Nephron (organoid): Measurements from ENCODE around the gene CASTOR1.

Experiments
- H3K27ac Mint-ChIP-seq, 3 experiments: 2 replicates each; pipeline ENCODE4 v1.8.0; 2020; ENCODE audit warnings: mixed read lengths in 3 of 3, mild to moderate bottlenecking in 2 of 3, moderate library complexity in 1 of 3
- H3K27me3 Mint-ChIP-seq: 2 replicates; pipeline ENCODE4 v1.8.0; 2021; ENCODE audit warnings: low read depth, mild to moderate bottlenecking, moderate library complexity, mixed read lengths
- H3K36me3 Mint-ChIP-seq: 2 replicates; pipeline ENCODE4 v1.8.0; 2020; ENCODE audit warnings: low read depth, mixed read lengths
- H3K4me1 Mint-ChIP-seq: 2 replicates; pipeline ENCODE4 v1.8.0; 2020; ENCODE audit warnings: mixed read lengths
- H3K4me3 Mint-ChIP-seq, 3 experiments: 2 replicates each; pipeline ENCODE4 v1.8.0; 2020; ENCODE audit warnings: mild to moderate bottlenecking in 3 of 3, mixed read lengths in 3 of 3, moderate library complexity in 2 of 3
- H3K9me3 Mint-ChIP-seq: 2 replicates; pipeline ENCODE4 v1.8.0; 2020; ENCODE audit warnings: mixed read lengths
- TF ChIP-seq, protein P1 (sequence below), 3 experiments: fragments of 200-600 bp; sonication (generic); IDR thresholded peaks; one replicate each; pipeline ENCODE4 v1.5.0; 2021; ENCODE audit warnings: antibody characterized with exemption in 3 of 3; ENCODE audit not compliant: unreplicated experiment in 3 of 3

CASTOR1 gene

DNA sequence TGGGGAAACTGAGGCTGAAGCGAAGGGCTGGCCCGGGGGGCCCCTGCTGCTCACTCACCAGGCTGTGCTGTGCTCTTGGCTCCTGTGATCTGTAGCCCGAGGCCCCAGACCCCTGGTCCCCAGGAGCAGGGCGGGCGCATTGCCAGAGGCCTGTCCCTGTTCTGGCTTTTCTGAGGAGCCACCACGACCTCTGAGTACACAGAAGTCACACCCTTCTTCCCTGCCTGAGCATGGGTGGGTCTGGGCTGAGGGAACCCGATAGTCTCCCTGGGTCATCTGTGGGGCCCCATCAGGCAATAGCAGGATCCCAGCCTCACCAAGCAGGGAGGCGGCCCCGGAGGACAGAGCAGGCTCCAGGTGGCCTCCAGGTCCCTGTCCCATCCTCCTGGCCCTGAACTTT, 5.1 kb downstream of the CASTOR1 start:
- no peaks in the 10 kb centered on the region for H3K36me3 Mint-ChIP-seq
- TF ChIP-seq, protein P1, sequence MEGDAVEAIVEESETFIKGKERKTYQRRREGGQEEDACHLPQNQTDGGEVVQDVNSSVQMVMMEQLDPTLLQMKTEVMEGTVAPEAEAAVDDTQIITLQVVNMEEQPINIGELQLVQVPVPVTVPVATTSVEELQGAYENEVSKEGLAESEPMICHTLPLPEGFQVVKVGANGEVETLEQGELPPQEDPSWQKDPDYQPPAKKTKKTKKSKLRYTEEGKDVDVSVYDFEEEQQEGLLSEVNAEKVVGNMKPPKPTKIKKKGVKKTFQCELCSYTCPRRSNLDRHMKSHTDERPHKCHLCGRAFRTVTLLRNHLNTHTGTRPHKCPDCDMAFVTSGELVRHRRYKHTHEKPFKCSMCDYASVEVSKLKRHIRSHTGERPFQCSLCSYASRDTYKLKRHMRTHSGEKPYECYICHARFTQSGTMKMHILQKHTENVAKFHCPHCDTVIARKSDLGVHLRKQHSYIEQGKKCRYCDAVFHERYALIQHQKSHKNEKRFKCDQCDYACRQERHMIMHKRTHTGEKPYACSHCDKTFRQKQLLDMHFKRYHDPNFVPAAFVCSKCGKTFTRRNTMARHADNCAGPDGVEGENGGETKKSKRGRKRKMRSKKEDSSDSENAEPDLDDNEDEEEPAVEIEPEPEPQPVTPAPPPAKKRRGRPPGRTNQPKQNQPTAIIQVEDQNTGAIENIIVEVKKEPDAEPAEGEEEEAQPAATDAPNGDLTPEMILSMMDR (IDR thresholded peaks at IDR 0.05; ENCODE audit: unreplicated experiment in 3 of 3): no peak
- no peak overlapping the region for H3K27ac Mint-ChIP-seq
- peaks cover 8% of the 10 kb centered on the region for H3K4me1 Mint-ChIP-seq
- no peaks in the 10 kb centered on the region for H3K9me3 Mint-ChIP-seq
- no peak overlapping the region for H3K4me3 Mint-ChIP-seq
- H3K27me3 Mint-ChIP-seq: no peaks in the 10 kb centered on the region

DNA sequence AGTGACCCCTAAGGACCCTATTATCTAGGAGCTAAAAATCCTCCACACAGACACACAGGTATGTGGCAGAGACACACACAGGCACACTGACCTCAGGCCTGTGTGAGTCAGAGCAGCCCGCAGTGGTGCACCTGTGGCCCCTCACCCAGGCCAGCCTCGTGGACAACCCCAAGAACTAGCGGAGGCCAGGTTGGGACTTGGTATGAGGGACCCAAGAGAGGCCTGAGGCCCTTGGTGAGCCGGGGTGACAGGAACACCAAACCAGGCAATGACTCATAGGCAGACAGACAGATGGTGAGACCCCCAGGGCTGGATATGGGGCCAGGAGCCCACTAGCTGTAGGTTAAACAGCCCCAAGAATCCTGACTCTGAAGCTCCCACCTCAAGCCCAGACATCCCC, 6.0 kb downstream of the CASTOR1 start:
- Mint-ChIP-seq H3K4me3 (no peak overlapping the region), H3K9me3 (no peaks in the 10 kb centered on the region), H3K27me3 (no peaks in the 10 kb centered on the region), H3K36me3 (no peaks in the 10 kb centered on the region), H3K4me1 (peaks cover 10% of the 10 kb centered on the region), H3K27ac (no peak overlapping the region)
- TF ChIP-seq, protein P1 (IDR thresholded peaks at IDR 0.05; ENCODE audit: unreplicated experiment in 3 of 3): no peak

DNA sequence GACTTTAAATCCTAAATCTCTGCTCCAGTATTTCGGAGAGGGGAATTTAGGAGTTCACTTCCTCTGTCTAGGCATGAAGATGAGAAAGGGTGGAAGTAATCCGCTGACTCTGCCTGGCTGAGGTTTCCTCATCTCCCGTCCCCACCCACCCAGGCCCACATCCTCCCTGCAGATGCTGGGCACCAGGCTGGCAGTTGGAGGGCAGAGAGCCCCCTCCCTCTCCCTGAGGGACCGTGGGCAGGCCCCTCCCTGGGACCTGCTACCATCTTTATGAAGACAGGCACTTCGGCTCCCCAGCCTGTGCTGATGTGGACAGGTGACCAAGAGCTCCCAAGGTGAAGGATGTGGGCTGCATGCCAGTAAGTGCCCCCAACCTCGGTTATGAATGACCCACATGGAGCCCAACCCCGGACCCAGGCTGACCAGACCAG, 6.7 kb downstream of the CASTOR1 start:
- no peak overlapping the region for H3K27ac Mint-ChIP-seq
- no peak overlapping the region for H3K4me3 Mint-ChIP-seq
- no peaks in the 10 kb centered on the region for H3K36me3 Mint-ChIP-seq
- no peaks in the 10 kb centered on the region for H3K9me3 Mint-ChIP-seq
- TF ChIP-seq, protein P1 (IDR thresholded peaks at IDR 0.05; ENCODE audit: unreplicated experiment in 3 of 3): no peak
- no peaks in the 10 kb centered on the region for H3K27me3 Mint-ChIP-seq
- peaks cover 10% of the 10 kb centered on the region for H3K4me1 Mint-ChIP-seq

DNA sequence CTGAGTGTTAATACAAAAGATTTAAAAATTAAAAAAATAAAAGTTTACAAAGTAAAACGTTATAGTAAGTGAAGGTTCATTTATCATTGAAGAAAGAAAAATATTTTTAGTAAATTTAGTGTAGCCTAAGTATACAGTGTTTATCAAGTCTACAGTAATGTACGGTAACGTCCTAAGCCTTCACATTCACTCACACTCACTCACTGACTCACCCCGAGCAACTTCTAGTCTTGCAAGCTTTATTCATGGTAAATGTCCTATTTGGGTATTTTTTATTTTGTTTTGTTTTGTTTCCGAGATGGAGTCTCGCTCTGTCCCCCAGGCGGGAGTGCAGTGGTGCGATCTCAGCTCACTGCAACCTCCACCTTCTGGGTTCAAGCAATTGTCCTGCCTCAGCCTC, 8.8 kb downstream of the CASTOR1 start:
- no peak overlapping the region for H3K27ac Mint-ChIP-seq
- H3K4me1 Mint-ChIP-seq: peaks cover 16% of the 10 kb centered on the region
- H3K9me3 Mint-ChIP-seq: no peaks in the 10 kb centered on the region
- H3K4me3 Mint-ChIP-seq: no peak overlapping the region
- peaks cover 4% of the 10 kb centered on the region for H3K27me3 Mint-ChIP-seq
- TF ChIP-seq, protein P1 (IDR thresholded peaks at IDR 0.05; ENCODE audit: unreplicated experiment in 3 of 3): no peak
- no peaks in the 10 kb centered on the region for H3K36me3 Mint-ChIP-seq

DNA sequence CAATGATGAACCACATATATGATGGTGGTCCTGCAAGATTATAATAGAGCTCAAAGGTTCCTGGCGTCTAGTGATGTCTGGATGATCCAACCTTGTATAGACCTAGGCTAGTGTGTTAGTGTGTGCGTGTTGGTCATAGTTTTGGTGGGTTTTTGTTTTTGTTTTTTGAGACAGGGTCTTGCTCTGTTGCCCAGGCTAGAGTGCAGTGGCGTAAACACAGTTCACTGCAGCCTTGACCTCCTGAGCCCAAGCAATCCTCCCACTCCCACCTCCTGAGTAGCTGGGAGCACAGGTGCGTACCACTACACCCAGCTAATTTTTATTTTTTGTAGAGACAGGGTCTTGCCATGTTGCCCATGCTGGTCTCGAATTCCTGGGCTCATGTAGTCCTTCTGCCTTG, 9.4 kb downstream of the CASTOR1 start:
- H3K27me3 Mint-ChIP-seq: peaks cover 4% of the 10 kb centered on the region
- TF ChIP-seq, protein P1 (IDR thresholded peaks at IDR 0.05; ENCODE audit: unreplicated experiment in 3 of 3): no peak
- H3K27ac Mint-ChIP-seq: peak overlapping the region in 1 of 3 experiments; percentile 60
- no peaks in the 10 kb centered on the region for H3K9me3 Mint-ChIP-seq
- no peak overlapping the region for H3K4me3 Mint-ChIP-seq
- H3K36me3 Mint-ChIP-seq: no peaks in the 10 kb centered on the region
- H3K4me1 Mint-ChIP-seq: peaks cover 16% of the 10 kb centered on the region

DNA sequence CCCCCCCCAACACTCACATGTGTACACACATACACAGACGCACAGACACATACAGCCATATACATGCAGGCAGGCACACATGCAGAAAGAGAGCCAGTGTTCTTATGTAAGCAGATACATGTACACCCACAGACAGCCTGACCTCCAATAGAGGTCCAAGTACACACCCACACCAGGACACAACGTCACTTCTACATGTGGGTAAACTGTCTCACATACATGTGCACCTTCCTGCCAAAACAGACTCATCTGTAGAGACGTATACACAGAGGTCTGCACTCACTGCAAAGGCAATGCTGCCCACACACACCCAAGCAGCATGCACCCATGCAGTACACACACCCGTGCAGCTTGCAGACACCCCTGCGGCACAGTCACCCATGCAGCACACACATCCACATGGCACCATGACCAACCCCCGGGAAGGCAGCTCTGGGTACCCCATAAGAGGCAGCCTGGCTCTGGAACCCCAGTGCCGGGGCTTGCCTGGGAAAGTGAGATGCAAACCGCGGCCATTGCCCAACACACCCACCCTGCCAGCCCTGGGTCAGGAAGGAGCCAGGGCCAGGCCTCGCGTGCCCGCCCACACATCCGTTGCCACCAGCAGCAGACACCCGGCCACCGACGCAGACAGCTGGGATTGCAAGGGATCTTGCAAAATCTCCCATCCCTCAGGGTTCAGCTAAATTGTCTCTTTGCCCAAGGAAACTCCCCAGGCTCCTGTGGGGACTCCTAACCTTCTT, 10.1 kb downstream of the CASTOR1 start:
- H3K36me3 Mint-ChIP-seq: no peaks in the 10 kb centered on the region
- TF ChIP-seq, protein P1 (IDR thresholded peaks at IDR 0.05; ENCODE audit: unreplicated experiment in 3 of 3): no peak
- peak overlapping the region in 1 of 3 experiments; percentile 60 for H3K27ac Mint-ChIP-seq
- H3K4me1 Mint-ChIP-seq: peaks cover 16% of the 10 kb centered on the region
- no peaks in the 10 kb centered on the region for H3K9me3 Mint-ChIP-seq
- H3K27me3 Mint-ChIP-seq: peaks cover 4% of the 10 kb centered on the region
- no peak overlapping the region for H3K4me3 Mint-ChIP-seq
